Body of pancreas (tissue), 4 donors: ENCODE measurements around the gene LPCAT1. TPM values are rescaled to one million over a fixed set of nuclear protein-coding genes. Genes with fewer than 3 reads are reported as not detected.

ENCODE experiments used
- ATAC-seq: fragments of 150-250 bp; one replicate; pipeline ENCODE4 v1.9.1; 2016
- DNase-seq, 4 donors: peaks; one replicate each; pipeline ENCODE4 v3.0.0-alpha.2; 2019
- H3K27ac ChIP-seq, 4 donors: fragments of 200-600 bp; sonication (generic); 1 replicate in 3 of 4; 2 replicates in 1 of 4; pipeline versions ENCODE4 v1.5.1 to v1.6.1; 2016 to 2019; ENCODE audit warnings: mild to moderate bottlenecking in 1 of 4, mixed read lengths in 1 of 4, moderate library complexity in 1 of 4
- H3K27me3 ChIP-seq, 2 donors: fragments of 200-600 bp; sonication (generic); one replicate each; pipeline ENCODE4 v1.6.0; 2016; ENCODE audit warnings: mild to moderate bottlenecking in 1 of 2
- H3K36me3 ChIP-seq, 2 donors: fragments of 200-600 bp; sonication (generic); replicated peaks in 1 of 2; 2 replicates each; pipeline ENCODE4 v1.5.1; 2016; ENCODE audit warnings: low read depth in 2 of 2; ENCODE audit not compliant: insufficient read depth in 1 of 2
- H3K4me1 ChIP-seq: fragments of 200-600 bp; sonication (generic); one replicate; pipeline ENCODE4 v1.6.0; 2016
- H3K4me3 ChIP-seq, 2 donors: fragments of 200-600 bp; sonication (generic); 1 replicate in 1 of 2; 2 replicates in 1 of 2; pipeline ENCODE4 v1.5.1; 2016 to 2019
- H3K9me3 ChIP-seq, 3 donors: fragments of 200-600 bp; sonication (generic); 1 replicate in 2 of 3; 2 replicates in 1 of 3; pipeline ENCODE4 v1.5.1; 2016
- CTCF ChIP-seq, 7 experiments: fragments of 450-650 bp in 4 of 7; fragments of 200-600 bp in 3 of 7; sonication (generic) in 3 of 7; IDR thresholded peaks; one replicate each; pipeline ENCODE4 v1.5.1; 2016 to 2019; ENCODE audit warnings: antibody characterized with exemption in 7 of 7
- POLR2A ChIP-seq, 3 donors: fragments of 450-650 bp; IDR thresholded peaks; one replicate each; pipeline ENCODE4 v1.6.1; 2016; ENCODE audit warnings: antibody characterized with exemption in 3 of 3, mild to moderate bottlenecking in 2 of 3
- WGBS, 2 donors: methylation state at CpG; one replicate each; pipeline ENCODE4 v1.1.5; 2017; 5-methylcytosine and 5-hydroxymethylcytosine counted together
- intact Hi-C: fragments of 100-400 bp; cut with DNase I; formaldehyde crosslinking; loops from one replicate; pipeline ENCODE4 v1.15.1; 2023
- total RNA-seq, 2 donors: library from RNA; depleted of rRNA; stranded (reverse); fragments of >200 nt; gene quantifications; one replicate each; pipeline ENCODE4 v1.1.0, GENCODE V29; 2016

The LPCAT1 gene
- total RNA-seq, 2 donors from 2014 or later = 17.1 to 21.5 TPM

GRCh38 chr5:1521671-1522600 is 1.8 kb downstream of the LPCAT1 start:
- intact Hi-C loops = no loop called here
- ATAC-seq = no peak

GRCh38 chr5:1520791-1521453 is 2.8 kb downstream of the LPCAT1 start:
- Histone ChIP-seq H3K9me3 (no peaks in the 10 kb centered on the region), H3K27ac (no peak overlapping the region), H3K27me3 (no peaks in the 10 kb centered on the region), H3K4me1 (peaks cover 15% of the 10 kb centered on the region), H3K4me3 (no peak overlapping the region), H3K36me3 (no peaks in the 10 kb centered on the region)
- TF ChIP-seq CTCF (IDR thresholded peaks at IDR 0.05) (no peak), POLR2A (IDR thresholded peaks at IDR 0.05) (no peak)
- ATAC-seq (no peak), DNase-seq (peak in 2 of 4 donors; percentile 1 to 2)
- intact Hi-C loops = no loop called here
- 93 to 98% methylated on average over 11 to 13 of the region's 13 CpGs for WGBS, 2 donors

More at GRCh38 chr5:1521671-1522600, 1.8 kb downstream of the LPCAT1 start:
- 77 to 86% methylated on average over 26 to 28 of the region's 28 CpGs for WGBS, 2 donors
- H3K9me3 ChIP-seq = no peaks in the 10 kb centered on the region
- peak; percentile 10 to 12 (median 11) for DNase-seq
- TF ChIP-seq POLR2A (IDR thresholded peaks at IDR 0.05) (no peak), CTCF (IDR thresholded peaks at IDR 0.05) (no peak)
- H3K4me3 ChIP-seq = no peak overlapping the region
- H3K27me3 ChIP-seq = no peaks in the 10 kb centered on the region
- no peak overlapping the region for H3K27ac ChIP-seq
- peaks cover 15% of the 10 kb centered on the region for H3K4me1 ChIP-seq
- H3K36me3 ChIP-seq = no peaks in the 10 kb centered on the region

GRCh38 chr5:1519631-1520210 is 4.0 kb downstream of the LPCAT1 start:
- intact Hi-C loops = no loop called here
- no peaks in the 10 kb centered on the region for H3K36me3 ChIP-seq
- no peak overlapping the region for H3K27ac ChIP-seq
- H3K4me1 ChIP-seq = peaks cover 15% of the 10 kb centered on the region
- H3K4me3 ChIP-seq = no peak overlapping the region
- 78 to 84% methylated on average over 8 to 10 of the region's 12 CpGs for WGBS, 2 donors
- DNase-seq (peak; percentile 1 to 9 (median 6)), ATAC-seq (no peak)
- H3K27me3 ChIP-seq = no peaks in the 10 kb centered on the region
- TF ChIP-seq POLR2A (IDR thresholded peaks at IDR 0.05) (no peak), CTCF (IDR thresholded peaks at IDR 0.05) (no peak)
- H3K9me3 ChIP-seq = no peaks in the 10 kb centered on the region

GRCh38 chr5:1517838-1518237 is 5.9 kb downstream of the LPCAT1 start:
- H3K27me3 ChIP-seq = no peaks in the 10 kb centered on the region
- TF ChIP-seq POLR2A (IDR thresholded peaks at IDR 0.05) (no peak), CTCF (IDR thresholded peaks at IDR 0.05) (no peak)
- DNase-seq = peak; percentile 5 to 10 (median 7)
- intact Hi-C loops = no loop called here
- ATAC-seq = no peak
- 86 to 88% methylated on average over 17 to 20 of the region's 20 CpGs for WGBS, 2 donors
- H3K9me3 ChIP-seq = no peaks in the 10 kb centered on the region
- H3K4me3 ChIP-seq = no peak overlapping the region
- H3K36me3 ChIP-seq = no peaks in the 10 kb centered on the region
- no peak overlapping the region for H3K27ac ChIP-seq
- peaks cover 7% of the 10 kb centered on the region for H3K4me1 ChIP-seq
